Caco-2 (cell line): ENCODE data around the gene HOMER3. TPM values are rescaled to one million over a fixed set of nuclear protein-coding genes. Genes with fewer than 3 reads are reported as not detected.

ENCODE experiments used
- BruUV-seq: library from RNA; stranded (reverse); fragments of 400-500 nt; replicated peaks from 2 replicates; lab custom pipeline; 2021; lab: Mats Ljungman, UMichigan
- CTCF ChIA-PET: fragments of 300-600 bp; sonication (Branson Sonifier 250); formaldehyde crosslinking; loops from one replicate; lab custom pipeline; 2022; ENCODE audit warnings: antibody characterized with exemption; lab: Charles Lee
- POLR2A ChIA-PET: fragments of 300-600 bp; sonication (Branson Sonifier 250); formaldehyde crosslinking; loops from one replicate; lab custom pipeline; 2022; ENCODE audit warnings: antibody characterized with exemption; lab: Charles Lee
- DNase-seq, 2 experiments: peaks; one replicate each; pipeline versions ENCODE4 v3.0.0 to v3.0.0-alpha.2; 2020 to 2022
- H3K27me3 ChIP-seq: replicated peaks from 2 replicates; pipeline ENCODE4 v1.6.0; 2011; ENCODE audit warnings: low read length; ENCODE audit not compliant: control insufficient read depth, insufficient read depth
- H3K36me3 ChIP-seq: 2 replicates; pipeline ENCODE4 v1.5.1; 2011; ENCODE audit warnings: low read length; ENCODE audit not compliant: control insufficient read depth, insufficient read depth
- H3K4me1 ChIP-seq: fragments of 250-450 bp; sonication (Bioruptor Pico); 2 replicates; pipeline ENCODE4 v1.5.1; 2020; ENCODE audit warnings: mild to moderate bottlenecking
- H3K4me3 ChIP-seq: 2 replicates; pipeline ENCODE4 v1.5.1; 2011; ENCODE audit warnings: low read depth, mild to moderate bottlenecking, control low read depth, low read length
- H3K9me3 ChIP-seq: fragments of 250-450 bp; sonication (Bioruptor Pico); 2 replicates; pipeline ENCODE4 v1.5.1; 2020; ENCODE audit warnings: mild to moderate bottlenecking, moderate library complexity
- H3K27ac Mint-ChIP-seq: one replicate; pipeline ENCODE4 v1.8.0; 2022; ENCODE audit warnings: mixed read lengths; ENCODE audit not compliant: unreplicated experiment
- H3K27me3 Mint-ChIP-seq: one replicate; pipeline ENCODE4 v1.8.0; 2022; ENCODE audit warnings: mixed read lengths; ENCODE audit not compliant: insufficient read depth, unreplicated experiment
- H3K36me3 Mint-ChIP-seq: one replicate; pipeline ENCODE4 v1.8.0; 2022; ENCODE audit warnings: mild to moderate bottlenecking, mixed read lengths; ENCODE audit not compliant: insufficient read depth, unreplicated experiment
- H3K4me1 Mint-ChIP-seq: one replicate; pipeline ENCODE4 v1.8.0; 2022; ENCODE audit warnings: low read depth, mixed read lengths; ENCODE audit not compliant: unreplicated experiment
- H3K4me3 Mint-ChIP-seq: one replicate; pipeline ENCODE4 v1.8.0; 2022; ENCODE audit warnings: mild to moderate bottlenecking, moderate library complexity, mixed read lengths; ENCODE audit not compliant: unreplicated experiment
- H3K9me3 Mint-ChIP-seq: one replicate; pipeline ENCODE4 v1.8.0; 2022; ENCODE audit warnings: mixed read lengths; ENCODE audit not compliant: unreplicated experiment
- CTCF ChIP-seq, 2 experiments: fragments of 200-600 bp in 1 of 2; IDR thresholded peaks; 1 replicate in 1 of 2; 2 replicates in 1 of 2; pipeline versions ENCODE4 v1.5.1 to v1.8.0; 2011 to 2022; ENCODE audit warnings: antibody characterized with exemption in 1 of 2, control low read depth in 1 of 2, inconsistent platforms in 1 of 2, low read depth in 1 of 2, low read length in 1 of 2, mild to moderate bottlenecking in 1 of 2, moderate library complexity in 1 of 2; ENCODE audit not compliant: insufficient read depth in 1 of 2, severe bottlenecking in 1 of 2, unreplicated experiment in 1 of 2
- intact Hi-C: fragments of 100-400 bp; cut with micrococcal nuclease; formaldehyde crosslinking; loops from one replicate; pipeline ENCODE4 v1.10.0; 2022; ENCODE audit not compliant: unreplicated experiment
- total RNA-seq: library from RNA; stranded (reverse); gene quantifications from 2 replicates; pipeline ENCODE4 v1.2.3, GENCODE V29; 2022

The HOMER3 gene
- total RNA-seq, 1 experiment from 2014 or later = 19.0 TPM

GRCh38 chr19:18883526-18884304 is 57.3 kb downstream of the HOMER3 start:
- no TSS peak for BruUV-seq
- Histone ChIP-seq H3K36me3 (peaks cover 3% of the 10 kb centered on the region; the same call in 1 of the 2 replicates), H3K9me3 (no peaks in the 10 kb centered on the region), H3K4me3 (no peak overlapping the region), H3K4me1 (no peaks in the 10 kb centered on the region), H3K27me3 (no peaks in the 10 kb centered on the region)
- H3K4me1 Mint-ChIP-seq = no peaks in the 10 kb centered on the region
- intact Hi-C loops = no loop called here
- H3K9me3 Mint-ChIP-seq = no peaks in the 10 kb centered on the region
- peaks cover 40% of the 10 kb centered on the region for H3K36me3 Mint-ChIP-seq
- CTCF ChIA-PET = no interaction called here
- H3K4me3 Mint-ChIP-seq = no peak overlapping the region
- H3K27me3 Mint-ChIP-seq = no peaks in the 10 kb centered on the region
- DNase-seq = no peak
- TF ChIP-seq CTCF (IDR thresholded peaks at IDR 0.05; ENCODE audit: insufficient read depth in 1 of 2, low read depth in 1 of 2, low read length in 1 of 2, severe bottlenecking in 1 of 2, unreplicated experiment in 1 of 2) = no peak
- POLR2A ChIA-PET = no interaction called here
- H3K27ac Mint-ChIP-seq = no peak overlapping the region

DNA sequence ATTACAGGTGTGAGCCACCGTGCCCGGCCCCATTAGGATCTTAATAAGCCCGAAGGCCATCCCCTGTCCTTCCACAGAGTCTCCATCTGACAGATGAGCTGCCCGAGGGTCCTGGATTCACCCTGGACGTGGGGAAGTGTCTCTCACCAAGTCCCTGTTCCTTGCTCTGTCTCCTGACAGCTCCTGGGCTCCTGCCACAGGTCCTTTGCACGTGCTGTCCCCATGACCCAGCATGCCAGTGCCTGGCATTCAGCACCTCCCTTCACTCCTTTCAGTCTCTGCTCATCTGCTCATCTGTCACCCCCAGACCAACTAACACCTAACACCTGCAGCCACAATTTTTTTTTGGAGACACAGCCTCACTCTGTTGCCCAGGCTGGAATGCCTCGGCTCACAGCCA is 59.5 kb downstream of the HOMER3 start:
- Mint-ChIP-seq H3K4me1 (no peaks in the 10 kb centered on the region), H3K9me3 (no peaks in the 10 kb centered on the region), H3K27me3 (no peaks in the 10 kb centered on the region), H3K36me3 (peaks cover 56% of the 10 kb centered on the region), H3K4me3 (no peak overlapping the region), H3K27ac (no peak overlapping the region)
- intact Hi-C loops = no loop called here
- BruUV-seq = no TSS peak
- Histone ChIP-seq H3K4me3 (no peak overlapping the region), H3K9me3 (peaks cover 6% of the 10 kb centered on the region; the same call in 1 of the 2 replicates), H3K27me3 (no peaks in the 10 kb centered on the region), H3K36me3 (peaks cover 9% of the 10 kb centered on the region; the same call in 1 of the 2 replicates), H3K4me1 (no peaks in the 10 kb centered on the region)
- no peak for TF ChIP-seq CTCF (IDR thresholded peaks at IDR 0.05; ENCODE audit: insufficient read depth in 1 of 2, low read depth in 1 of 2, low read length in 1 of 2, severe bottlenecking in 1 of 2, unreplicated experiment in 1 of 2)
- ChIA-PET POLR2A (no interaction called here), CTCF (no interaction called here)
- DNase-seq = no peak

- Histone ChIP-seq H3K27me3 (no peaks in the 10 kb centered on the region), H3K9me3 (peaks cover 8% of the 10 kb centered on the region; the same call in 1 of the 2 replicates), H3K36me3 (peaks cover 9% of the 10 kb centered on the region; the same call in 1 of the 2 replicates), H3K4me3 (no peak overlapping the region), H3K4me1 (no peaks in the 10 kb centered on the region)
- no peaks in the 10 kb centered on the region for H3K27me3 Mint-ChIP-seq
- peaks cover under 1% of the 10 kb centered on the region for H3K9me3 Mint-ChIP-seq
- H3K36me3 Mint-ChIP-seq = peaks cover 69% of the 10 kb centered on the region
- H3K4me3 Mint-ChIP-seq = no peak overlapping the region
- BruUV-seq = no TSS peak
- intact Hi-C loops = no loop called here
- TF ChIP-seq CTCF (IDR thresholded peaks at IDR 0.05; ENCODE audit: insufficient read depth in 1 of 2, low read depth in 1 of 2, low read length in 1 of 2, severe bottlenecking in 1 of 2, unreplicated experiment in 1 of 2) = no peak
- no peaks in the 10 kb centered on the region for H3K4me1 Mint-ChIP-seq
- no peak overlapping the region for H3K27ac Mint-ChIP-seq
- POLR2A ChIA-PET = no interaction called here
- peak; percentile 55 to 65 for DNase-seq
- CTCF ChIA-PET = no interaction called here
These were observed 61.2 kb downstream of the HOMER3 start for GRCh38 chr19:18879579-18880373.
